K562 (cell line): ENCODE results near the gene PPIL1. TPM values are rescaled to one million over a fixed set of nuclear protein-coding genes. Genes with fewer than 3 reads are reported as not detected.

ENCODE experiments used
- ARNT ChIP-seq, 2 experiments: fragments of 450-650 bp; IDR thresholded peaks; 2 replicates each; pipeline ENCODE4 v1.6.1; 2016; ENCODE audit warnings: mild to moderate bottlenecking in 1 of 2
- GATAD2B ChIP-seq: fragments of 450-650 bp; IDR thresholded peaks from 2 replicates; pipeline ENCODE4 v1.6.1; 2017; ENCODE audit warnings: mild to moderate bottlenecking, borderline replicate concordance
- MITF ChIP-seq: IDR thresholded peaks from 2 replicates; pipeline ENCODE4 v1.6.1; 2014; ENCODE audit warnings: antibody characterized with exemption
- MXD1 ChIP-seq: fragments of 250-450 bp; sonication (Bioruptor Pico); IDR thresholded peaks from 2 replicates; pipeline ENCODE4 v1.8.0; 2021; ENCODE audit warnings: borderline replicate concordance, mild to moderate bottlenecking, moderate library complexity; ENCODE audit not compliant: poor library complexity, severe bottlenecking
- NFATC3 ChIP-seq: fragments of 450-650 bp; IDR thresholded peaks from 2 replicates; pipeline ENCODE4 v1.6.1; 2017; ENCODE audit warnings: mild to moderate bottlenecking
- SMARCC2 ChIP-seq: fragments of 450-650 bp; IDR thresholded peaks from 2 replicates; pipeline ENCODE4 v1.6.1; 2017; ENCODE audit warnings: antibody characterized with exemption, moderate library complexity, mild to moderate bottlenecking, low read depth
- ZNF134 ChIP-seq: fragments of 250-450 bp; sonication (Bioruptor Pico); conservative IDR thresholded peaks from 2 replicates; pipeline ENCODE4 v1.4.0; 2020
- ZNF395 ChIP-seq: fragments of 200-800 bp; sonication (Bioruptor generic); IDR thresholded peaks from 2 replicates; pipeline ENCODE4 v1.6.1; 2017; ENCODE audit warnings: missing genetic modification characterization, missing compliant biosample characterization
- ZNF76 ChIP-seq: fragments of 250-450 bp; sonication (Bioruptor Pico); IDR thresholded peaks from 2 replicates; pipeline ENCODE4 v1.4.0; 2020; ENCODE audit warnings: mild to moderate bottlenecking, moderate library complexity, borderline replicate concordance
- polyA plus RNA-seq, 8 experiments: library from polyadenylated mRNA; depleted of rRNA in 4 of 8; stranded (reverse) in 5 of 8; unstranded in 3 of 8; fragments of >200 nt; fragmentation: Nextera tagmentation in 2 of 8; fragmentation: Illumina TruSeq in 1 of 8; extraction: Ambion mirVana in 2 of 8; extraction: Trizol in 1 of 8; gene quantifications; 2 replicates each; pipeline versions ENCODE4 v1.2.1 to v1.2.3, GENCODE V29; 2011 to 2014; ENCODE audit warnings: inconsistent platforms in 1 of 8, missing spikeins in 1 of 8
- total RNA-seq, 7 experiments: library from RNA; depleted of rRNA in 6 of 7; stranded (reverse); fragments of >200 nt in 6 of 7; fragmentation: Illumina TruSeq in 2 of 7; extraction: Trizol in 2 of 7; gene quantifications; 2 replicates each; pipeline versions ENCODE4 v1.2.1 to v1.2.3, GENCODE V29; 2011 to 2021; ENCODE audit warnings: low replicate concordance in 1 of 7
- TF ChIP-seq, protein P1 (sequence below): sonication (generic); formaldehyde crosslinking; IDR thresholded peaks from 2 replicates; pipeline ENCODE4 v1.8.0; 2022; ENCODE audit warnings: mild to moderate bottlenecking, missing genetic modification reagents
- TF ChIP-seq, protein P2 (sequence below): fragments of 250-450 bp; sonication (Bioruptor Pico); IDR thresholded peaks from 2 replicates; pipeline ENCODE4 v1.8.0; 2021; ENCODE audit warnings: moderate library complexity, mild to moderate bottlenecking, inconsistent platforms
- TF ChIP-seq, protein P3 (sequence below), 2 experiments: IDR thresholded peaks in 1 of 2; conservative IDR thresholded peaks in 1 of 2; 2 replicates each; pipeline ENCODE4 v1.6.1; 2016; ENCODE audit warnings: low read depth in 2 of 2, mild to moderate bottlenecking in 1 of 2, missing compliant biosample characterization in 1 of 2, missing genetic modification characterization in 1 of 2, moderate library complexity in 1 of 2

The PPIL1 gene
- total and polyA plus RNA-seq, 9 of the 15 experiments (the other 6 are each of a cell fraction or from before 2014, with no cell fraction given): 65.8 to 205 (median 130) TPM

- TF ChIP-seq, protein P1, sequence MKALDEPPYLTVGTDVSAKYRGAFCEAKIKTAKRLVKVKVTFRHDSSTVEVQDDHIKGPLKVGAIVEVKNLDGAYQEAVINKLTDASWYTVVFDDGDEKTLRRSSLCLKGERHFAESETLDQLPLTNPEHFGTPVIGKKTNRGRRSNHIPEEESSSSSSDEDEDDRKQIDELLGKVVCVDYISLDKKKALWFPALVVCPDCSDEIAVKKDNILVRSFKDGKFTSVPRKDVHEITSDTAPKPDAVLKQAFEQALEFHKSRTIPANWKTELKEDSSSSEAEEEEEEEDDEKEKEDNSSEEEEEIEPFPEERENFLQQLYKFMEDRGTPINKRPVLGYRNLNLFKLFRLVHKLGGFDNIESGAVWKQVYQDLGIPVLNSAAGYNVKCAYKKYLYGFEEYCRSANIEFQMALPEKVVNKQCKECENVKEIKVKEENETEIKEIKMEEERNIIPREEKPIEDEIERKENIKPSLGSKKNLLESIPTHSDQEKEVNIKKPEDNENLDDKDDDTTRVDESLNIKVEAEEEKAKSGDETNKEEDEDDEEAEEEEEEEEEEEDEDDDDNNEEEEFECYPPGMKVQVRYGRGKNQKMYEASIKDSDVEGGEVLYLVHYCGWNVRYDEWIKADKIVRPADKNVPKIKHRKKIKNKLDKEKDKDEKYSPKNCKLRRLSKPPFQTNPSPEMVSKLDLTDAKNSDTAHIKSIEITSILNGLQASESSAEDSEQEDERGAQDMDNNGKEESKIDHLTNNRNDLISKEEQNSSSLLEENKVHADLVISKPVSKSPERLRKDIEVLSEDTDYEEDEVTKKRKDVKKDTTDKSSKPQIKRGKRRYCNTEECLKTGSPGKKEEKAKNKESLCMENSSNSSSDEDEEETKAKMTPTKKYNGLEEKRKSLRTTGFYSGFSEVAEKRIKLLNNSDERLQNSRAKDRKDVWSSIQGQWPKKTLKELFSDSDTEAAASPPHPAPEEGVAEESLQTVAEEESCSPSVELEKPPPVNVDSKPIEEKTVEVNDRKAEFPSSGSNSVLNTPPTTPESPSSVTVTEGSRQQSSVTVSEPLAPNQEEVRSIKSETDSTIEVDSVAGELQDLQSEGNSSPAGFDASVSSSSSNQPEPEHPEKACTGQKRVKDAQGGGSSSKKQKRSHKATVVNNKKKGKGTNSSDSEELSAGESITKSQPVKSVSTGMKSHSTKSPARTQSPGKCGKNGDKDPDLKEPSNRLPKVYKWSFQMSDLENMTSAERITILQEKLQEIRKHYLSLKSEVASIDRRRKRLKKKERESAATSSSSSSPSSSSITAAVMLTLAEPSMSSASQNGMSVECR: no peak
- TF ChIP-seq ZNF76 (no peak; the same call in 1 of the 2 replicates), MXD1 (CRISPR knock-in tag) (no peak), NFATC3 (0 out of 2 replicates have a peak, but pooled peaks have one; percentile 20), ZNF134 (peak; percentile 17; the same call in 1 of the 2 replicates), GATAD2B (no peak), SMARCC2 (peak; percentile 69; the same call in 1 of the 2 replicates), MITF (peak; percentile 90), ARNT (IDR thresholded peaks at IDR 0.05) (peak; percentile 79 to 85; a peak in 3 of 4 replicates), ZNF395 (CRISPR knock-in tag) (peak; percentile 90)
- TF ChIP-seq, protein P2, sequence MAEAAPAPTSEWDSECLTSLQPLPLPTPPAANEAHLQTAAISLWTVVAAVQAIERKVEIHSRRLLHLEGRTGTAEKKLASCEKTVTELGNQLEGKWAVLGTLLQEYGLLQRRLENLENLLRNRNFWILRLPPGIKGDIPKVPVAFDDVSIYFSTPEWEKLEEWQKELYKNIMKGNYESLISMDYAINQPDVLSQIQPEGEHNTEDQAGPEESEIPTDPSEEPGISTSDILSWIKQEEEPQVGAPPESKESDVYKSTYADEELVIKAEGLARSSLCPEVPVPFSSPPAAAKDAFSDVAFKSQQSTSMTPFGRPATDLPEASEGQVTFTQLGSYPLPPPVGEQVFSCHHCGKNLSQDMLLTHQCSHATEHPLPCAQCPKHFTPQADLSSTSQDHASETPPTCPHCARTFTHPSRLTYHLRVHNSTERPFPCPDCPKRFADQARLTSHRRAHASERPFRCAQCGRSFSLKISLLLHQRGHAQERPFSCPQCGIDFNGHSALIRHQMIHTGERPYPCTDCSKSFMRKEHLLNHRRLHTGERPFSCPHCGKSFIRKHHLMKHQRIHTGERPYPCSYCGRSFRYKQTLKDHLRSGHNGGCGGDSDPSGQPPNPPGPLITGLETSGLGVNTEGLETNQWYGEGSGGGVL (CRISPR knock-in tag): 0 out of 2 replicates have a peak, but pooled peaks have one; percentile 51
- TF ChIP-seq, protein P3, sequence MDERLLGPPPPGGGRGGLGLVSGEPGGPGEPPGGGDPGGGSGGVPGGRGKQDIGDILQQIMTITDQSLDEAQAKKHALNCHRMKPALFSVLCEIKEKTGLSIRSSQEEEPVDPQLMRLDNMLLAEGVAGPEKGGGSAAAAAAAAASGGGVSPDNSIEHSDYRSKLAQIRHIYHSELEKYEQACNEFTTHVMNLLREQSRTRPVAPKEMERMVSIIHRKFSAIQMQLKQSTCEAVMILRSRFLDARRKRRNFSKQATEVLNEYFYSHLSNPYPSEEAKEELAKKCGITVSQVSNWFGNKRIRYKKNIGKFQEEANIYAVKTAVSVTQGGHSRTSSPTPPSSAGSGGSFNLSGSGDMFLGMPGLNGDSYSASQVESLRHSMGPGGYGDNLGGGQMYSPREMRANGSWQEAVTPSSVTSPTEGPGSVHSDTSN (CRISPR knock-in tag; IDR thresholded peaks at IDR 0.05; ENCODE audit: low read depth): no peak
- TF ChIP-seq, protein P3 (tag; conservative IDR thresholded peaks at IDR 0.05; ENCODE audit: low read depth): no peak
These were observed 53.7 kb downstream of the PPIL1 start (continued) for GRCh38 chr6:36820700-36821580.
